GF-D8 (cell line): Measurements from ENCODE around the gene ROBO3.

Experiments used
- DNase-seq: peaks from one replicate; lab custom pipeline; 2025; lab: John Stamatoyannopoulos, UW

The ROBO3 gene

GRCh38 chr11:124846070-124846673 is 19.1 kb upstream of the ROBO3 start:
- no peak for DNase-seq

- DNase-seq: no peak
These were observed 6.1 kb upstream of the ROBO3 start for GRCh38 chr11:124859171-124859570.

- no peak for DNase-seq
These were observed 3.6 kb upstream of the ROBO3 start for GRCh38 chr11:124861670-124862069.

GRCh38 chr11:124863137-124863825 is 2.0 kb upstream of the ROBO3 start:
- DNase-seq: no peak

- DNase-seq: no peak
These were observed 1.4 kb upstream of the ROBO3 start for GRCh38 chr11:124863826-124864165.

- DNase-seq: no peak
These were observed 898 bp upstream of the ROBO3 start for GRCh38 chr11:124864176-124864891.

- DNase-seq: no peak
These were observed 396 bp upstream of the ROBO3 start for GRCh38 chr11:124864892-124865180.

GRCh38 chr11:124865902-124866851 is 945 bp downstream of the ROBO3 start:
- DNase-seq: no peak

- DNase-seq: no peak
These were observed 2.5 kb downstream of the ROBO3 start for GRCh38 chr11:124867700-124868099.

- no peak for DNase-seq
These were observed 3.4 kb downstream of the ROBO3 start for GRCh38 chr11:124868331-124869274.

- DNase-seq: no peak
These were observed 4.1 kb downstream of the ROBO3 start for GRCh38 chr11:124869331-124869730.

GRCh38 chr11:124869856-124870387 is 4.7 kb downstream of the ROBO3 start:
- no peak for DNase-seq

- DNase-seq: no peak
These were observed 5.2 kb downstream of the ROBO3 start for GRCh38 chr11:124870430-124870829.

GRCh38 chr11:124872280-124872679 is 7.0 kb downstream of the ROBO3 start:
- DNase-seq: no peak

GRCh38 chr11:124872741-124873140 is 7.5 kb downstream of the ROBO3 start:
- no peak for DNase-seq

GRCh38 chr11:124873951-124874350 is 8.7 kb downstream of the ROBO3 start:
- DNase-seq: no peak

- no peak for DNase-seq
These were observed 9.5 kb downstream of the ROBO3 start for GRCh38 chr11:124874571-124875255.

- no peak for DNase-seq
These were observed 10.2 kb downstream of the ROBO3 start for GRCh38 chr11:124875401-124875800.

- peak; percentile 52 for DNase-seq
These were observed 10.9 kb downstream of the ROBO3 start for GRCh38 chr11:124875943-124876817.
